Measurements from ENCODE around the gene NR1H4.

The NR1H4 gene

GRCh38 chr12:100503228-100503628 lies 29.6 kb downstream of the NR1H4 start:
- no peaks in the 10 kb centered on the region for H3K9me2 ChIP-seq (ENCODE audit: low read depth, low read length)
- H3K79me2 ChIP-seq (ENCODE audit: insufficient read depth, low read length), result no peaks in the 10 kb centered on the region
- no peak overlapping the region for H2AFZ ChIP-seq (ENCODE audit: low read length)
- H3K9ac ChIP-seq (ENCODE audit: low read length), result no peak overlapping the region
- no peaks in the 10 kb centered on the region for H3K9me3 ChIP-seq (ENCODE audit: low read length)
- no peaks in the 10 kb centered on the region for H3K36me3 ChIP-seq (ENCODE audit: insufficient read depth, low read length)
- TF ChIP-seq EZH2 (IDR thresholded peaks at IDR 0.05; ENCODE audit: borderline replicate concordance, low read length), result no peak
- no peak for TF ChIP-seq CTCF (IDR thresholded peaks at IDR 0.05; ENCODE audit: low read length)
- no peak overlapping the region for H3K4me3 ChIP-seq (ENCODE audit: low read depth, low read length, poor library complexity, severe bottlenecking)
- no peak overlapping the region for H3K4me2 ChIP-seq (ENCODE audit: low read length)
- H3K27me3 ChIP-seq (ENCODE audit: insufficient read depth, low read length), result no peaks in the 10 kb centered on the region
- H3K27ac ChIP-seq (ENCODE audit: low read depth, low read length, poor library complexity, severe bottlenecking), result no peak overlapping the region
- H4K20me1 ChIP-seq (ENCODE audit: insufficient read depth, low read length), result no peaks in the 10 kb centered on the region
- H3K4me1 ChIP-seq (ENCODE audit: insufficient read depth, low read length, severe bottlenecking), result no peaks in the 10 kb centered on the region
- H3F3A ChIP-seq (ENCODE audit: insufficient read depth, low read length), result no peaks in the 10 kb centered on the region

GRCh38 chr12:100504804-100505203 lies 31.1 kb downstream of the NR1H4 start:
- no peak for TF ChIP-seq EZH2 (IDR thresholded peaks at IDR 0.05; ENCODE audit: borderline replicate concordance, low read length)
- TF ChIP-seq CTCF (IDR thresholded peaks at IDR 0.05; ENCODE audit: low read length), result no peak
- H3K4me3 ChIP-seq (ENCODE audit: low read depth, low read length, poor library complexity, severe bottlenecking), result no peak overlapping the region
- no peaks in the 10 kb centered on the region for H3K79me2 ChIP-seq (ENCODE audit: insufficient read depth, low read length)
- H3K9me2 ChIP-seq (ENCODE audit: low read depth, low read length), result no peaks in the 10 kb centered on the region
- H3K27ac ChIP-seq (ENCODE audit: low read depth, low read length, poor library complexity, severe bottlenecking), result no peak overlapping the region
- H2AFZ ChIP-seq (ENCODE audit: low read length), result no peak overlapping the region
- no peak overlapping the region for H3K4me2 ChIP-seq (ENCODE audit: low read length)
- no peaks in the 10 kb centered on the region for H3F3A ChIP-seq (ENCODE audit: insufficient read depth, low read length)
- H3K4me1 ChIP-seq (ENCODE audit: insufficient read depth, low read length, severe bottlenecking), result no peaks in the 10 kb centered on the region
- H3K36me3 ChIP-seq (ENCODE audit: insufficient read depth, low read length), result no peaks in the 10 kb centered on the region
- H4K20me1 ChIP-seq (ENCODE audit: insufficient read depth, low read length), result no peaks in the 10 kb centered on the region
- H3K9me3 ChIP-seq (ENCODE audit: low read length), result no peaks in the 10 kb centered on the region
- H3K9ac ChIP-seq (ENCODE audit: low read length), result no peak overlapping the region
- no peaks in the 10 kb centered on the region for H3K27me3 ChIP-seq (ENCODE audit: insufficient read depth, low read length)

DNA sequence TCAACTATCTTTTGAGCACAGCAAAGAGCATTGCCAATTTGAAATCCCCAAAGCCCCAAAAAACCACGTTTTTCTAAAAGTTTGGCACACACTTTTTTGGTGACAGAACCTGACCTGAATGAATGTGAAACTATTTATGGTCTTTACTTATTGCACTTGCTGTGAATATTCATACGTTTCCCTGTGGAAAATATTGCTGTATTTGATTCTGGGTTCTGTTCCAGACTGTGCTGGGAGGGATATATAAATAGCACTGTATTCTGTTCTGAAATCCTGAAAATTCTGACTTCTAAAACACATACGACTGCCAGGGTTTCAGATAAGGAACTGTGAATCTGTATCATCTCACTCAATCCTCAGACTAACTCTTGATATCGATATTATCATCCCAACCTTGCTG lies 35.1 kb downstream of the NR1H4 start:
- no peak overlapping the region for H2AFZ ChIP-seq (ENCODE audit: low read length)
- TF ChIP-seq EZH2 (IDR thresholded peaks at IDR 0.05; ENCODE audit: borderline replicate concordance, low read length) (no peak), CTCF (IDR thresholded peaks at IDR 0.05; ENCODE audit: low read length) (no peak)
- H3K9me2 ChIP-seq (ENCODE audit: low read depth, low read length), result no peaks in the 10 kb centered on the region
- H3K4me1 ChIP-seq (ENCODE audit: insufficient read depth, low read length, severe bottlenecking), result no peaks in the 10 kb centered on the region
- no peak overlapping the region for H3K27ac ChIP-seq (ENCODE audit: low read depth, low read length, poor library complexity, severe bottlenecking)
- H3K4me2 ChIP-seq (ENCODE audit: low read length), result no peak overlapping the region
- H3K9me3 ChIP-seq (ENCODE audit: low read length), result no peaks in the 10 kb centered on the region
- no peak overlapping the region for H3K9ac ChIP-seq (ENCODE audit: low read length)
- H3K4me3 ChIP-seq (ENCODE audit: low read depth, low read length, poor library complexity, severe bottlenecking), result no peak overlapping the region
- no peaks in the 10 kb centered on the region for H3K27me3 ChIP-seq (ENCODE audit: insufficient read depth, low read length)
- H3K79me2 ChIP-seq (ENCODE audit: insufficient read depth, low read length), result no peaks in the 10 kb centered on the region
- H3K36me3 ChIP-seq (ENCODE audit: insufficient read depth, low read length), result no peaks in the 10 kb centered on the region
- no peaks in the 10 kb centered on the region for H3F3A ChIP-seq (ENCODE audit: insufficient read depth, low read length)
- H4K20me1 ChIP-seq (ENCODE audit: insufficient read depth, low read length), result no peaks in the 10 kb centered on the region
